SH-SY5Y (cell line): Measurements from ENCODE around the gene SNRPB.

Experiments
- GATA2 ChIP-seq: IDR thresholded peaks from 2 replicates; pipeline ENCODE4 v1.6.1; 2011; ENCODE audit warnings: mild to moderate bottlenecking, low read depth, low read length
- GATA3 ChIP-seq: IDR thresholded peaks from 2 replicates; pipeline ENCODE4 v1.6.1; 2011; ENCODE audit warnings: low read depth, mild to moderate bottlenecking, low read length, moderate library complexity

DNA sequence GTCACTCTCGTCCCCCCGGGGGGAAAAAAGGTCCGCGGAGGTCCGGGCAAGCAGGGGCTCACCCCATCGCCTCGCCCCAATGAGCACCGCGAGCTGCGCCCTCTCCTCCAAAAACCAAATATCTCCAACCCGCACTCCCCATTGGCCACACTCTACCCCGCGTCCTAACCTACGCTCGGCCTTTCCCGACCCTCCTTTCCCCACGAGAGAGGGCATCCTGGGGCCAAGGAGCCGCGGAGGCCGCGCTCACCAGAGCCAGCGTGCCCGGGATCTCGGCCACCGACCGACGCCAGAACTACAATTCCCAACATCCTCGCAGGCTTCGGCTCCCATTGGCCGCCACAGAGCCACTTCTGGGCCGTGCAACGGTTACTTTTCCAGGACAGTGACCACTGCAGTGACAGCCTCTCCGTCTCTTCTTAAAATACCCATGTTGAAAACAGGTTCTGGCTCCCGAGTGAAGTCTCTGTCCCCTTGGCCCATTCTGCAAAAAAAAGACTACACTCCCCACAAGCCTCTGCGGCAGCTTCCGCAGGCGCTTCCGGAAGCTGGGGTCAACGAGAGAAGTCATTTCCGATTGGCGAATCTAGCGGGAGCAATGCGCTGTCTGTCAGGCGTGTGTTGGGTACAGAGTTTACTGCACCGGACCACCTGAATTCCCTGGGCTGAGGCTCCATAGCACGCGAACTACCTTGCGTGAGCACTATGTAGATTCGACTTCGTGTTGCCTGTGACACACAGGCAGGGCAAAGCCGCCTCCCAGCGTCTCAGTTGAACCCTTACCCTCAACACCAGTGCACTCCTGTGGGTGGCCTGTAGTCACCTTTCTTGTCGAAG, 38.3 kb upstream of the SNRPB start, which contains the start of gene ZNF343:
- TF ChIP-seq GATA3 (no peak), GATA2 (no peak)
